ENCODE measurements around the gene PEAK1.

DNA sequence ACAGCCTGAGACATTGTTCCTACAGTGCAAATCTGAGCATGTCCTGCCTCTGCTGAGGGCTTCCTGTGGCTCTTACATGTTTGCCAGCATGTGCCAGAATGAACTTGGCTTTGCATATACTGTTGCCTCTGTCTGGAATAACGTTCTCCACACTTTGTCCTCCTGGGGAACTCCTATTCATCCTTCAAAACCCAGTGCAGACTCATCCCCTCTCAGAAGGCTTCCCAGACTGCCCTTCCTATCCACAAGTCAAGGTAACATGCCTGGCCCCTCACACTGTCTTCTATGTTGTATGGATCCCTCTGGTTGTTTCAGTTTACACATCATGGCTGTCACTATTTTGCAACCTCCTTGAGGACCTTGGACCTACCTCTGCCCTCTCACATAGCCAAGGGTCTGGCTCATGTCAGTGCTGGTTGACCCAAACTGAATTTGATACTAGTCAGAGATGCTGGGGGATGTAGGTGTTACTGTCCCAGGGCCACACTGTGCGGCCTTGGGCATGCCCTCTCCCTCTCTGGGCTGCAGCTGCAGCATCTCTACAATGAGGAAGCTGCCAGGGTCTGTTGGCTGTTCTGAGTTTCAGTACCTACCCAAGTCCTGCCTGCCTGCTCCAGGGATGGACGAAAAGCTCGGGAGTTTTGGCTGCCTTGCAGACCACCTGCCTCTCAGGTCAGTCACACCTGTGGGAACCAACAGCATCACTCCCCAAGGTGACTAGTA is 320.0 kb downstream of the PEAK1 start:
- TF ChIP-seq, protein P1, sequence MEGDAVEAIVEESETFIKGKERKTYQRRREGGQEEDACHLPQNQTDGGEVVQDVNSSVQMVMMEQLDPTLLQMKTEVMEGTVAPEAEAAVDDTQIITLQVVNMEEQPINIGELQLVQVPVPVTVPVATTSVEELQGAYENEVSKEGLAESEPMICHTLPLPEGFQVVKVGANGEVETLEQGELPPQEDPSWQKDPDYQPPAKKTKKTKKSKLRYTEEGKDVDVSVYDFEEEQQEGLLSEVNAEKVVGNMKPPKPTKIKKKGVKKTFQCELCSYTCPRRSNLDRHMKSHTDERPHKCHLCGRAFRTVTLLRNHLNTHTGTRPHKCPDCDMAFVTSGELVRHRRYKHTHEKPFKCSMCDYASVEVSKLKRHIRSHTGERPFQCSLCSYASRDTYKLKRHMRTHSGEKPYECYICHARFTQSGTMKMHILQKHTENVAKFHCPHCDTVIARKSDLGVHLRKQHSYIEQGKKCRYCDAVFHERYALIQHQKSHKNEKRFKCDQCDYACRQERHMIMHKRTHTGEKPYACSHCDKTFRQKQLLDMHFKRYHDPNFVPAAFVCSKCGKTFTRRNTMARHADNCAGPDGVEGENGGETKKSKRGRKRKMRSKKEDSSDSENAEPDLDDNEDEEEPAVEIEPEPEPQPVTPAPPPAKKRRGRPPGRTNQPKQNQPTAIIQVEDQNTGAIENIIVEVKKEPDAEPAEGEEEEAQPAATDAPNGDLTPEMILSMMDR (conservative IDR thresholded peaks at IDR 0.05) = no peak
- no peak for TF ChIP-seq ZFX (IDR thresholded peaks at IDR 0.05)
